HCT116 (cell line): ENCODE results near the gene TCP11L2. TPM values are rescaled to one million over a fixed set of nuclear protein-coding genes. Genes with fewer than 3 reads are reported as not detected.

Experiments used
- ATAC-seq: fragments of 200-7000 bp; cut with Tn5 transposase; 2 replicates; pipeline ENCODE4 v1.9.1; 2020; ENCODE audit warnings: mild to moderate bottlenecking, moderate library complexity
- BruUV-seq: library from RNA; stranded (reverse); fragments of 400-500 nt; replicated peaks from 2 replicates; lab custom pipeline; 2021; lab: Mats Ljungman, UMichigan
- CTCF ChIA-PET: fragments of 300-600 bp; sonication (Branson Sonifier 250); formaldehyde crosslinking; loops from one replicate; lab custom pipeline; 2021; ENCODE audit warnings: antibody characterized with exemption; lab: Charles Lee
- POLR2A ChIA-PET: fragments of 300-600, 350-600 bp; sonication (Branson Sonifier 250); formaldehyde crosslinking; loops from one replicate; lab custom pipeline; 2021; ENCODE audit warnings: antibody characterized with exemption; lab: Charles Lee
- RAD21 ChIA-PET, 2 experiments: fragments of 300-600 bp; sonication (Branson Sonifier 250); formaldehyde crosslinking; loops; one replicate each; lab custom pipeline; 2023; ENCODE audit warnings: low total read pairs in 2 of 2; ENCODE audit not compliant: uncharacterized antibody in 2 of 2, unreplicated experiment in 2 of 2, low non-redundant PET in 1 of 2; lab: Charles Lee
- DNase-seq: peaks from one replicate; pipeline ENCODE4 v3.0.0-alpha.2; 2010; ENCODE audit warnings: low read depth, low spot score
- H2AFZ ChIP-seq: fragments of 200-600 bp; shearing (Covaris generic), sonication (generic); 2 replicates; pipeline ENCODE4 v1.6.1; 2017; ENCODE audit warnings: low read depth, mixed run types, mixed read lengths, antibody characterized with exemption, low read length; ENCODE audit not compliant: poor library complexity, severe bottlenecking
- H3K27ac ChIP-seq: 2 replicates; pipeline ENCODE4 v1.5.1; 2012; ENCODE audit warnings: low read depth, low read length
- H3K27me3 ChIP-seq: fragments of 200-600 bp; sonication (generic); 2 replicates; pipeline ENCODE4 v1.6.1; 2016; ENCODE audit warnings: mixed run types, low read length, mixed read lengths; ENCODE audit not compliant: insufficient read depth
- H3K36me3 ChIP-seq, 2 experiments: fragments of 200-500 bp in 1 of 2; fragments of 200-600 bp in 1 of 2; sonication (Bioruptor generic) in 1 of 2; sonication (generic) in 1 of 2; 2 replicates each; pipeline versions ENCODE4 v1.5.1 to v1.6.1; 2014 to 2016; ENCODE audit warnings: low read length in 2 of 2, inconsistent platforms in 1 of 2, mixed read lengths in 1 of 2, mixed run types in 1 of 2; ENCODE audit not compliant: insufficient read depth in 2 of 2, control insufficient read depth in 1 of 2
- H3K4me1 ChIP-seq, 2 experiments: fragments of 200-600 bp in 1 of 2; sonication (generic) in 1 of 2; 2 replicates each; pipeline versions ENCODE4 v1.5.1 to v1.6.1; 2012 to 2017; ENCODE audit warnings: low read length in 2 of 2, inconsistent platforms in 1 of 2, mild to moderate bottlenecking in 1 of 2, mixed read lengths in 1 of 2, mixed run types in 1 of 2, moderate library complexity in 1 of 2; ENCODE audit not compliant: insufficient read depth in 2 of 2, control insufficient read depth in 1 of 2
- H3K4me2 ChIP-seq: fragments of 200-600 bp; sonication (generic); 2 replicates; pipeline ENCODE4 v1.6.1; 2017; ENCODE audit warnings: mixed run types, low read length, mixed read lengths
- H3K4me3 ChIP-seq, 2 experiments: fragments of 200-600 bp in 1 of 2; sonication (generic) in 1 of 2; replicated peaks in 1 of 2; 2 replicates each; pipeline ENCODE4 v1.5.1; 2011 to 2016; ENCODE audit warnings: low read length in 2 of 2, control low read depth in 1 of 2, low read depth in 1 of 2, mild to moderate bottlenecking in 1 of 2, mixed read lengths in 1 of 2, mixed run types in 1 of 2
- H3K79me2 ChIP-seq: fragments of 200-600 bp; sonication (generic); 2 replicates; pipeline ENCODE4 v1.6.1; 2017; ENCODE audit warnings: mild to moderate bottlenecking, mixed run types, low read length, moderate library complexity, mixed read lengths; ENCODE audit not compliant: insufficient read depth
- H3K9ac ChIP-seq: fragments of 200-600 bp; sonication (generic); 2 replicates; pipeline ENCODE4 v1.6.1; 2016; ENCODE audit warnings: low read length, mixed read lengths
- H3K9me2 ChIP-seq: fragments of 200-600 bp; sonication (generic), shearing (Covaris generic); 2 replicates; pipeline ENCODE4 v1.6.1; 2017; ENCODE audit warnings: mixed run types, mild to moderate bottlenecking, moderate library complexity; ENCODE audit not compliant: insufficient read depth
- H3K9me3 ChIP-seq, 2 experiments: fragments of 200-500 bp in 1 of 2; fragments of 200-600 bp in 1 of 2; sonication (Bioruptor generic) in 1 of 2; sonication (generic) in 1 of 2; 2 replicates each; pipeline ENCODE4 v1.6.1; 2014 to 2017; ENCODE audit warnings: low read length in 2 of 2, mixed read lengths in 2 of 2, inconsistent platforms in 1 of 2, low read depth in 1 of 2, mild to moderate bottlenecking in 1 of 2, mixed run types in 1 of 2, moderate library complexity in 1 of 2; ENCODE audit not compliant: control insufficient read depth in 1 of 2, insufficient read depth in 1 of 2
- H4K20me1 ChIP-seq: fragments of 200-600 bp; sonication (generic), shearing (Covaris generic); 2 replicates; pipeline ENCODE4 v1.6.1; 2017; ENCODE audit warnings: mixed run types, mild to moderate bottlenecking, moderate library complexity; ENCODE audit not compliant: insufficient read depth
- CEBPB ChIP-seq: IDR thresholded peaks from 2 replicates; pipeline ENCODE4 v1.6.1; 2012; ENCODE audit warnings: low read depth
- ELF1 ChIP-seq: IDR thresholded peaks from 2 replicates; pipeline ENCODE4 v1.6.1; 2012; ENCODE audit warnings: low read depth, borderline replicate concordance
- EZH2 ChIP-seq: fragments of 200-600 bp; sonication (generic); IDR thresholded peaks from 2 replicates; pipeline ENCODE4 v1.6.1; 2017; ENCODE audit warnings: antibody characterized with exemption, mixed run types
- EZH2phosphoT487 ChIP-seq: fragments of 200-600 bp; IDR thresholded peaks from 2 replicates; pipeline ENCODE4 v1.6.1; 2018; ENCODE audit warnings: antibody characterized with exemption, borderline replicate concordance
- FOSL1 ChIP-seq: IDR thresholded peaks from 2 replicates; pipeline ENCODE4 v1.6.1; 2012; ENCODE audit warnings: low read depth
- SIN3A ChIP-seq: IDR thresholded peaks from 2 replicates; pipeline ENCODE4 v1.6.1; 2012; ENCODE audit warnings: low read depth
- YY1 ChIP-seq: IDR thresholded peaks from 2 replicates; pipeline ENCODE4 v1.6.1; 2011; ENCODE audit warnings: low read length, low read depth, moderate library complexity, mild to moderate bottlenecking; ENCODE audit not compliant: insufficient replicate concordance; ENCODE audit errors: extremely low read depth
- ZBTB33 ChIP-seq: IDR thresholded peaks from 2 replicates; pipeline ENCODE4 v1.6.1; 2011; ENCODE audit warnings: mild to moderate bottlenecking, low read length, moderate library complexity; ENCODE audit not compliant: insufficient replicate concordance; ENCODE audit errors: extremely low read depth
- ZNF274 ChIP-seq: fragments of 200-500 bp; sonication (Bioruptor generic); IDR thresholded peaks from 2 replicates; pipeline ENCODE4 v1.6.1; 2014; ENCODE audit warnings: mild to moderate bottlenecking, low read depth, low read length, inconsistent platforms
- intact Hi-C: fragments of 100-400 bp; cut with micrococcal nuclease; formaldehyde crosslinking; loops from 2 replicates; pipeline ENCODE4 v1.10.0; 2022
- total RNA-seq: library from RNA; stranded (reverse); gene quantifications from one replicate; pipeline ENCODE4 v1.2.1, GENCODE V29; 2021; ENCODE audit not compliant: unreplicated experiment
- TF ChIP-seq, protein P1 (sequence below), 3 experiments: fragments of 200-600 bp in 1 of 3; sonication (generic) in 1 of 3; IDR thresholded peaks in 2 of 3; conservative IDR thresholded peaks in 1 of 3; 2 replicates each; pipeline ENCODE4 v1.5.1; 2012 to 2017; ENCODE audit warnings: low read depth in 2 of 3, low read length in 2 of 3, antibody characterized with exemption in 1 of 3, borderline replicate concordance in 1 of 3, control low read depth in 1 of 3, mild to moderate bottlenecking in 1 of 3, mixed read lengths in 1 of 3, mixed run types in 1 of 3, moderate library complexity in 1 of 3; ENCODE audit not compliant: insufficient read depth in 1 of 3

TCP11L2 gene
- total RNA-seq, 1 experiment from 2014 or later, result 14.4 TPM

- Histone ChIP-seq H3K27me3 (no peaks in the 10 kb centered on the region), H3K4me1 (no peaks in the 10 kb centered on the region), H4K20me1 (no peaks in the 10 kb centered on the region), H3K79me2 (no peaks in the 10 kb centered on the region), H3K27ac (no peak overlapping the region), H3K9me3 (no peaks in the 10 kb centered on the region), H3K9me2 (no peaks in the 10 kb centered on the region), H3K9ac (no peak overlapping the region), H2AFZ (no peak overlapping the region), H3K4me2 (no peak overlapping the region), H3K4me3 (no peak overlapping the region), H3K36me3 (peaks cover 0 to 4% of the 10 kb centered on the region in 2 experiments; a peak in 1 of 4 replicates)
- no TSS peak for BruUV-seq
- ATAC-seq (no peak), DNase-seq (no peak)
- ChIA-PET POLR2A (no interaction called here), RAD21 (no interaction called here), CTCF (interaction anchor here (2.3 kb wide), 1 partner anchor 449 kb away, joined by 6 read pairs; no protein-coding TSS in a partner anchor)
- intact Hi-C loops, result no loop called here
- no peak for TF ChIP-seq EZH2phosphoT487
- TF ChIP-seq YY1, result no peak
- TF ChIP-seq ZNF274, result no peak
- TF ChIP-seq, protein P1, sequence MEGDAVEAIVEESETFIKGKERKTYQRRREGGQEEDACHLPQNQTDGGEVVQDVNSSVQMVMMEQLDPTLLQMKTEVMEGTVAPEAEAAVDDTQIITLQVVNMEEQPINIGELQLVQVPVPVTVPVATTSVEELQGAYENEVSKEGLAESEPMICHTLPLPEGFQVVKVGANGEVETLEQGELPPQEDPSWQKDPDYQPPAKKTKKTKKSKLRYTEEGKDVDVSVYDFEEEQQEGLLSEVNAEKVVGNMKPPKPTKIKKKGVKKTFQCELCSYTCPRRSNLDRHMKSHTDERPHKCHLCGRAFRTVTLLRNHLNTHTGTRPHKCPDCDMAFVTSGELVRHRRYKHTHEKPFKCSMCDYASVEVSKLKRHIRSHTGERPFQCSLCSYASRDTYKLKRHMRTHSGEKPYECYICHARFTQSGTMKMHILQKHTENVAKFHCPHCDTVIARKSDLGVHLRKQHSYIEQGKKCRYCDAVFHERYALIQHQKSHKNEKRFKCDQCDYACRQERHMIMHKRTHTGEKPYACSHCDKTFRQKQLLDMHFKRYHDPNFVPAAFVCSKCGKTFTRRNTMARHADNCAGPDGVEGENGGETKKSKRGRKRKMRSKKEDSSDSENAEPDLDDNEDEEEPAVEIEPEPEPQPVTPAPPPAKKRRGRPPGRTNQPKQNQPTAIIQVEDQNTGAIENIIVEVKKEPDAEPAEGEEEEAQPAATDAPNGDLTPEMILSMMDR (IDR thresholded peaks at IDR 0.05 in 2 of 3, conservative IDR thresholded peaks at IDR 0.05 in 1 of 3; ENCODE audit: borderline replicate concordance in 1 of 3, insufficient read depth in 1 of 3, low read depth in 2 of 3, low read length in 2 of 3), result no peak
- no peak for TF ChIP-seq ELF1
- TF ChIP-seq CEBPB, result no peak
- TF ChIP-seq SIN3A, result no peak
- TF ChIP-seq FOSL1, result no peak
- no peak for TF ChIP-seq ZBTB33
- TF ChIP-seq EZH2, result no peak
These were observed 90.2 kb downstream of the TCP11L2 start for GRCh38 chr12:106392759-106393158.

Other genes with a start within 250 kb of the TCP11L2 start
- 7.4 TPM for gene NUAK1, start 163.8 kb upstream of the TCP11L2 start, total RNA-seq
- gene CKAP4, start 54.7 kb upstream of the TCP11L2 start, total RNA-seq, result 45.9 TPM
- gene POLR3B, start 55.0 kb downstream of the TCP11L2 start, total RNA-seq, result 10.7 TPM